Ovary (tissue), 3 donors: ENCODE results near the gene RFC3.

Source experiments
- CTCF ChIP-seq, 3 donors: fragments of 450-650 bp in 2 of 3; fragments of 200-600 bp in 1 of 3; IDR thresholded peaks; one replicate each; pipeline versions ENCODE4 v1.5.1 to v1.8.0; 2016 to 2022; ENCODE audit warnings: antibody characterized with exemption in 3 of 3, mild to moderate bottlenecking in 1 of 3
- POLR2A ChIP-seq: fragments of 450-650 bp; IDR thresholded peaks from one replicate; pipeline ENCODE4 v1.6.1; 2017; ENCODE audit warnings: antibody characterized with exemption, mild to moderate bottlenecking, moderate library complexity
- donor health status: DM: no; HTN: no; CAD: no.

- TF ChIP-seq CTCF (IDR thresholded peaks at IDR 0.05) (no peak), POLR2A (no peak)
Measured at GRCh38 chr13:33865945-33866344, 48.0 kb downstream of the RFC3 start.
